ENCODE results near the gene PSMG1. TPM values are rescaled to one million over a fixed set of nuclear protein-coding genes. Genes with fewer than 3 reads are reported as not detected.
"Not testable (repeated sequence)": the region's sequence is repeated elsewhere in the genome, so short reads cannot be mapped to it uniquely, and the experiment has no call there.

The PSMG1 gene
- 173 TPM for polyA plus RNA-seq (2012; ENCODE audit: insufficient read depth, insufficient read length)

- H3K4me3 ChIP-seq (ENCODE audit: low read length): peak within 1 kb of the TSS; percentile 85
- peak; percentile 85 for DNase-seq (ENCODE audit: low read depth, low spot score)
Measured at GRCh38 chr21:39183272-39184049, at the start of gene PSMG1. PSMG1 (minus strand) TSS chr21:39183451; CDS start chr21:39183385, 66 bp downstream.

GRCh38 chr21:39232861-39233291 lies 49.6 kb upstream of the PSMG1 start:
- H3K4me3 ChIP-seq (ENCODE audit: low read length): no peak overlapping the region
- DNase-seq (ENCODE audit: low read depth, low spot score): no peak

- DNase-seq (ENCODE audit: low read depth, low spot score): no peak
- H3K4me3 ChIP-seq (ENCODE audit: low read length): no peak overlapping the region
Measured at GRCh38 chr21:39224930-39225329, 41.7 kb upstream of the PSMG1 start.

GRCh38 chr21:39221997-39222486 lies 38.8 kb upstream of the PSMG1 start:
- no peak overlapping the region for H3K4me3 ChIP-seq (ENCODE audit: low read length)
- no peak for DNase-seq (ENCODE audit: low read depth, low spot score)

GRCh38 chr21:39221282-39221996 lies 38.2 kb upstream of the PSMG1 start:
- DNase-seq (ENCODE audit: low read depth, low spot score): no peak
- no peak overlapping the region for H3K4me3 ChIP-seq (ENCODE audit: low read length)

- not testable (repeated sequence) for H3K4me3 ChIP-seq (ENCODE audit: low read length); DNase-seq (ENCODE audit: low read depth, low spot score)
Measured at GRCh38 chr21:39220875-39221274, 37.6 kb upstream of the PSMG1 start.

- no peak overlapping the region for H3K4me3 ChIP-seq (ENCODE audit: low read length)
- DNase-seq (ENCODE audit: low read depth, low spot score): no peak
Measured at GRCh38 chr21:39220150-39220549, 36.9 kb upstream of the PSMG1 start.

- DNase-seq (ENCODE audit: low read depth, low spot score): no peak
- H3K4me3 ChIP-seq (ENCODE audit: low read length): no peak overlapping the region
Measured at GRCh38 chr21:39218082-39218409, 34.8 kb upstream of the PSMG1 start.

GRCh38 chr21:39217356-39218081 lies 34.3 kb upstream of the PSMG1 start:
- H3K4me3 ChIP-seq (ENCODE audit: low read length): no peak overlapping the region
- DNase-seq (ENCODE audit: low read depth, low spot score): no peak

GRCh38 chr21:39216290-39216689 lies 33.0 kb upstream of the PSMG1 start:
- H3K4me3 ChIP-seq (ENCODE audit: low read length): no peak overlapping the region
- no peak for DNase-seq (ENCODE audit: low read depth, low spot score)

- no peak for DNase-seq (ENCODE audit: low read depth, low spot score)
- H3K4me3 ChIP-seq (ENCODE audit: low read length): no peak overlapping the region
Measured at GRCh38 chr21:39215078-39215477, 31.8 kb upstream of the PSMG1 start.

GRCh38 chr21:39209334-39209688 lies 26.1 kb upstream of the PSMG1 start:
- H3K4me3 ChIP-seq (ENCODE audit: low read length): no peak overlapping the region
- DNase-seq (ENCODE audit: low read depth, low spot score): no peak

GRCh38 chr21:39208624-39209333 lies 25.5 kb upstream of the PSMG1 start:
- DNase-seq (ENCODE audit: low read depth, low spot score): no peak
- no peak overlapping the region for H3K4me3 ChIP-seq (ENCODE audit: low read length)

GRCh38 chr21:39204134-39204533 lies 20.9 kb upstream of the PSMG1 start:
- no peak for DNase-seq (ENCODE audit: low read depth, low spot score)
- no peak overlapping the region for H3K4me3 ChIP-seq (ENCODE audit: low read length)

GRCh38 chr21:39198800-39199199 lies 15.5 kb upstream of the PSMG1 start:
- no peak overlapping the region for H3K4me3 ChIP-seq (ENCODE audit: low read length)

GRCh38 chr21:39197448-39198233 lies 14.4 kb upstream of the PSMG1 start:
- DNase-seq (ENCODE audit: low read depth, low spot score): no peak
- no peak overlapping the region for H3K4me3 ChIP-seq (ENCODE audit: low read length)

More at GRCh38 chr21:39198800-39199199, 15.5 kb upstream of the PSMG1 start:
- DNase-seq (ENCODE audit: low read depth, low spot score): no peak

- no peak for DNase-seq (ENCODE audit: low read depth, low spot score)
Measured at GRCh38 chr21:39196838-39197237, 13.6 kb upstream of the PSMG1 start.

GRCh38 chr21:39196310-39196709 lies 13.1 kb upstream of the PSMG1 start:
- no peak for DNase-seq (ENCODE audit: low read depth, low spot score)
- no peak overlapping the region for H3K4me3 ChIP-seq (ENCODE audit: low read length)

More at GRCh38 chr21:39196838-39197237, 13.6 kb upstream of the PSMG1 start:
- H3K4me3 ChIP-seq (ENCODE audit: low read length): no peak overlapping the region
